Sigmoid colon (tissue), 7 donors: ENCODE data around the gene SERPINA12. TPM values are rescaled to one million over a fixed set of nuclear protein-coding genes. Genes with fewer than 3 reads are reported as not detected.

ENCODE experiments used
- DNase-seq: peaks from one replicate; pipeline ENCODE4 v3.0.0-alpha.2; 2019
- H3K27ac ChIP-seq, 4 donors: fragments of 200-600 bp; sonication (generic); one replicate each; pipeline ENCODE4 v1.5.1; 2016 to 2019; ENCODE audit warnings: mild to moderate bottlenecking in 1 of 4
- H3K27me3 ChIP-seq, 3 donors: fragments of 200-600 bp; sonication (generic); one replicate each; pipeline ENCODE4 v1.5.1; 2019; ENCODE audit warnings: mild to moderate bottlenecking in 1 of 3
- H3K36me3 ChIP-seq, 4 donors: fragments of 200-600 bp; sonication (generic); one replicate each; pipeline ENCODE4 v1.5.1; 2016 to 2019
- H3K4me1 ChIP-seq, 4 donors: fragments of 200-600 bp; sonication (generic); one replicate each; pipeline ENCODE4 v1.5.1; 2017 to 2019
- H3K4me3 ChIP-seq, 4 donors: fragments of 200-600 bp; sonication (generic); one replicate each; pipeline ENCODE4 v1.5.1; 2017 to 2019; ENCODE audit warnings: mild to moderate bottlenecking in 2 of 4, moderate library complexity in 1 of 4
- H3K9me3 ChIP-seq, 4 donors: fragments of 200-600 bp in 3 of 4; sonication (generic) in 3 of 4; one replicate each; pipeline versions ENCODE4 v1.5.1 to v1.6.1; 2013 to 2019
- CTCF ChIP-seq, 4 experiments: fragments of 450-650 bp in 3 of 4; fragments of 200-600 bp in 1 of 4; IDR thresholded peaks; one replicate each; pipeline ENCODE4 v1.5.1; 2016 to 2019; ENCODE audit warnings: antibody characterized with exemption in 4 of 4, mild to moderate bottlenecking in 3 of 4, moderate library complexity in 2 of 4
- EP300 ChIP-seq, 4 donors: sonication (generic); formaldehyde crosslinking; IDR thresholded peaks; one replicate each; pipeline ENCODE4 v1.6.1; 2017; ENCODE audit warnings: antibody characterized with exemption in 4 of 4
- POLR2A ChIP-seq, 2 donors: fragments of 450-650 bp; IDR thresholded peaks; one replicate each; pipeline ENCODE4 v1.6.1; 2016; ENCODE audit warnings: antibody characterized with exemption in 2 of 2, mild to moderate bottlenecking in 2 of 2, moderate library complexity in 2 of 2
- POLR2AphosphoS5 ChIP-seq, 4 donors: sonication (generic); formaldehyde crosslinking; IDR thresholded peaks; one replicate each; pipeline ENCODE4 v1.6.1; 2017; ENCODE audit warnings: antibody characterized with exemption in 4 of 4
- WGBS, 2 donors: extraction: QIAGEN DNeasy Blood & Tissue Kit; methylation state at CpG; one replicate each; pipeline ENCODE4 v1.1.7; 2013; 5-methylcytosine and 5-hydroxymethylcytosine counted together
- intact Hi-C: fragments of 100-400 bp; cut with DNase I; formaldehyde crosslinking; loops from one replicate; pipeline ENCODE4 v1.15.1; 2023
- polyA plus RNA-seq, 3 donors: library from polyadenylated mRNA; stranded (reverse); fragments of 200-250 nt; gene quantifications; one replicate each; pipeline ENCODE4 v1.2.3, GENCODE V29; 2013
- total RNA-seq, 4 donors: library from RNA; depleted of rRNA; stranded (reverse); fragments of >200 nt; gene quantifications; one replicate each; pipeline ENCODE4 v1.1.0, GENCODE V29; 2016
- donor health status: healthy with polysubstance abuse.
- donor health status: Bipolar disorder and iron deficiency.
- donor health status: healthy.

SERPINA12 gene
- total and polyA plus RNA-seq, 7 donors: not detected

GRCh38 chr14:94465042-94465441 lies 44.2 kb downstream of the SERPINA12 start:
- Histone ChIP-seq H3K27me3 (no peaks in the 10 kb centered on the region), H3K9me3 (peaks cover 0 to 8% (median 0%) of the 10 kb centered on the region in 4 donors), H3K4me1 (no peaks in the 10 kb centered on the region), H3K4me3 (no peak overlapping the region), H3K36me3 (no peaks in the 10 kb centered on the region), H3K27ac (no peak overlapping the region)
- TF ChIP-seq POLR2AphosphoS5 (IDR thresholded peaks at IDR 0.05) (no peak), POLR2A (IDR thresholded peaks at IDR 0.05) (no peak), CTCF (IDR thresholded peaks at IDR 0.05) (no peak), EP300 (IDR thresholded peaks at IDR 0.05) (no peak)
- intact Hi-C loops: no loop called here
- no peak for DNase-seq
- WGBS, 2 donors: 89 to 90% methylated on average over 5 of the region's 5 CpGs

- Histone ChIP-seq H3K4me1 (no peaks in the 10 kb centered on the region), H3K27ac (no peak overlapping the region), H3K4me3 (no peak overlapping the region), H3K27me3 (no peaks in the 10 kb centered on the region), H3K9me3 (peaks cover 0 to 8% (median 0%) of the 10 kb centered on the region in 4 donors), H3K36me3 (no peaks in the 10 kb centered on the region)
- TF ChIP-seq CTCF (IDR thresholded peaks at IDR 0.05) (no peak), POLR2A (IDR thresholded peaks at IDR 0.05) (no peak), EP300 (IDR thresholded peaks at IDR 0.05) (no peak), POLR2AphosphoS5 (IDR thresholded peaks at IDR 0.05) (no peak)
- intact Hi-C loops: no loop called here
- WGBS, 2 donors: 86 to 94% methylated on average over 5 of the region's 5 CpGs
- DNase-seq: no peak
Measured at GRCh38 chr14:94464290-94464689, 45.0 kb downstream of the SERPINA12 start.

- no peaks in the 10 kb centered on the region for H3K27me3 ChIP-seq
- no peak for DNase-seq
- no peaks in the 10 kb centered on the region for H3K4me1 ChIP-seq
- intact Hi-C loops: no loop called here
- WGBS, 2 donors: 90% methylated on average over 7 of the region's 7 CpGs
- no peak overlapping the region for H3K4me3 ChIP-seq
- TF ChIP-seq POLR2A (IDR thresholded peaks at IDR 0.05) (no peak), EP300 (IDR thresholded peaks at IDR 0.05) (no peak), CTCF (IDR thresholded peaks at IDR 0.05) (no peak), POLR2AphosphoS5 (IDR thresholded peaks at IDR 0.05) (no peak)
- peaks cover 0 to 8% (median 0%) of the 10 kb centered on the region in 4 donors for H3K9me3 ChIP-seq
- no peak overlapping the region for H3K27ac ChIP-seq
- H3K36me3 ChIP-seq: no peaks in the 10 kb centered on the region
Measured at GRCh38 chr14:94462763-94463572, 46.3 kb downstream of the SERPINA12 start.

GRCh38 chr14:94462219-94462551 lies 47.1 kb downstream of the SERPINA12 start:
- Histone ChIP-seq H3K36me3 (no peaks in the 10 kb centered on the region), H3K9me3 (peaks cover 0 to 8% (median 0%) of the 10 kb centered on the region in 4 donors), H3K4me1 (no peaks in the 10 kb centered on the region), H3K27me3 (no peaks in the 10 kb centered on the region), H3K27ac (no peak overlapping the region), H3K4me3 (no peak overlapping the region)
- 88 to 90% methylated on average over 6 of the region's 6 CpGs for WGBS, 2 donors
- TF ChIP-seq EP300 (IDR thresholded peaks at IDR 0.05): no peak
- TF ChIP-seq POLR2A (IDR thresholded peaks at IDR 0.05): no peak
- no peak for TF ChIP-seq CTCF (IDR thresholded peaks at IDR 0.05)
- no peak for TF ChIP-seq POLR2AphosphoS5 (IDR thresholded peaks at IDR 0.05)
- intact Hi-C loops: no loop called here
- no peak for DNase-seq
